CD14-positive monocyte (primary cell): ENCODE results near the gene KIF25. TPM values are rescaled to one million over a fixed set of nuclear protein-coding genes. Genes with fewer than 3 reads are reported as not detected.

Experiments used
- DNase-seq, 3 donors: peaks; one replicate each; pipeline ENCODE4 v3.0.0-alpha.2; 2011 to 2022
- H2AFZ ChIP-seq: 2 replicates; pipeline ENCODE4 v1.6.0; 2012; ENCODE audit warnings: mild to moderate bottlenecking, low read depth, low read length, inconsistent platforms; ENCODE audit not compliant: insufficient read depth, poor library complexity, severe bottlenecking
- H3K27ac ChIP-seq, 2 donors: 1 replicate in 1 of 2; 2 replicates in 1 of 2; pipeline ENCODE4 v1.5.1; 2012 to 2013; ENCODE audit warnings: low read length in 2 of 2, control low read depth in 1 of 2, inconsistent platforms in 1 of 2, low read depth in 1 of 2, mild to moderate bottlenecking in 1 of 2
- H3K27me3 ChIP-seq, 2 donors: one replicate each; pipeline versions ENCODE4 v1.6.0 to v1.6.1; 2011 to 2013; ENCODE audit warnings: low read length in 2 of 2; ENCODE audit not compliant: control insufficient read depth in 2 of 2, insufficient read depth in 2 of 2
- H3K36me3 ChIP-seq, 2 donors: replicated peaks in 1 of 2; 1 replicate in 1 of 2; 2 replicates in 1 of 2; pipeline versions ENCODE4 v1.5.1 to v1.6.1; 2012 to 2013; ENCODE audit warnings: low read length in 2 of 2, control low read depth in 1 of 2, inconsistent platforms in 1 of 2, mild to moderate bottlenecking in 1 of 2; ENCODE audit not compliant: insufficient read depth in 2 of 2, control insufficient read depth in 1 of 2
- H3K4me1 ChIP-seq, 2 donors: 1 replicate in 1 of 2; 2 replicates in 1 of 2; pipeline versions ENCODE4 v1.5.1 to v1.6.1; 2012 to 2013; ENCODE audit warnings: low read length in 2 of 2, control low read depth in 1 of 2, inconsistent platforms in 1 of 2, mild to moderate bottlenecking in 1 of 2, moderate library complexity in 1 of 2; ENCODE audit not compliant: insufficient read depth in 2 of 2, control insufficient read depth in 1 of 2
- H3K4me2 ChIP-seq: replicated peaks from 2 replicates; pipeline ENCODE3; 2012; ENCODE audit warnings: low read length, moderate library complexity, mild to moderate bottlenecking; ENCODE audit not compliant: poor library complexity, severe bottlenecking; ENCODE audit errors: extremely low read depth
- H3K4me3 ChIP-seq, 3 experiments: fragments of 200-600 bp in 1 of 3; sonication (generic) in 1 of 3; replicated peaks in 1 of 3; 1 replicate in 2 of 3; 2 replicates in 1 of 3; pipeline ENCODE4 v1.5.1; 2011 to 2013; ENCODE audit warnings: low read length in 3 of 3, mild to moderate bottlenecking in 3 of 3, control low read depth in 2 of 3, low read depth in 2 of 3, inconsistent platforms in 1 of 3, moderate library complexity in 1 of 3
- H3K79me2 ChIP-seq: 2 replicates; pipeline ENCODE4 v1.6.0; 2012; ENCODE audit warnings: mild to moderate bottlenecking, control low read depth, inconsistent platforms, low read length, moderate library complexity; ENCODE audit not compliant: insufficient read depth
- H3K9ac ChIP-seq: 2 replicates; pipeline ENCODE4 v1.6.0; 2017; ENCODE audit warnings: low read length, mild to moderate bottlenecking; ENCODE audit not compliant: insufficient read depth, poor library complexity, severe bottlenecking
- H3K9me3 ChIP-seq, 2 donors: replicated peaks in 1 of 2; 1 replicate in 1 of 2; 2 replicates in 1 of 2; pipeline versions ENCODE4 v1.5.1 to v1.6.1; 2012 to 2013; ENCODE audit warnings: low read length in 2 of 2, control low read depth in 1 of 2; ENCODE audit not compliant: control insufficient read depth in 1 of 2, insufficient read depth in 1 of 2
- H4K20me1 ChIP-seq: 2 replicates; pipeline ENCODE4 v1.6.0; 2012; ENCODE audit warnings: mild to moderate bottlenecking, low read length, control low read depth, moderate library complexity; ENCODE audit not compliant: insufficient read depth
- H3K27ac Mint-ChIP-seq, 7 donors: one replicate each; pipeline ENCODE4 v1.8.0; 2020; ENCODE audit warnings: mild to moderate bottlenecking in 7 of 7, mixed read lengths in 7 of 7, moderate library complexity in 6 of 7, inconsistent platforms in 2 of 7
- H3K27me3 Mint-ChIP-seq, 3 donors: one replicate each; pipeline ENCODE4 v1.8.0; 2021 to 2022; ENCODE audit warnings: low read depth in 3 of 3, mild to moderate bottlenecking in 3 of 3, mixed read lengths in 3 of 3, moderate library complexity in 3 of 3, inconsistent platforms in 1 of 3
- H3K36me3 Mint-ChIP-seq, 2 donors: one replicate each; pipeline ENCODE4 v1.8.0; 2020; ENCODE audit warnings: mixed read lengths in 2 of 2, inconsistent platforms in 1 of 2, mild to moderate bottlenecking in 1 of 2
- H3K4me1 Mint-ChIP-seq: one replicate; pipeline ENCODE4 v1.8.0; 2020; ENCODE audit warnings: mild to moderate bottlenecking, mixed read lengths
- H3K4me3 Mint-ChIP-seq, 2 donors: one replicate each; pipeline ENCODE4 v1.8.0; 2020; ENCODE audit warnings: mild to moderate bottlenecking in 2 of 2, mixed read lengths in 2 of 2, moderate library complexity in 1 of 2
- H3K9me3 Mint-ChIP-seq, 7 donors: one replicate each; pipeline ENCODE4 v1.8.0; 2020 to 2022; ENCODE audit warnings: mixed read lengths in 7 of 7, mild to moderate bottlenecking in 6 of 7, moderate library complexity in 6 of 7, inconsistent platforms in 2 of 7
- CTCF ChIP-seq: fragments of 200-600 bp; IDR thresholded peaks from one replicate; pipeline ENCODE4 v1.8.0; 2022; ENCODE audit warnings: antibody characterized with exemption, mild to moderate bottlenecking
- WGBS: methylation state at CpG from one replicate; pipeline ENCODE4 v1.1.5; 2013; ENCODE audit warnings: missing lambda C conversion rate; ENCODE audit not compliant: insufficient coverage; 5-methylcytosine and 5-hydroxymethylcytosine counted together
- intact Hi-C, 2 donors: fragments of 100-400 bp; cut with micrococcal nuclease; formaldehyde crosslinking; loops; one replicate each; pipeline versions ENCODE4 v1.15.0 to v1.15.1; 2023
- polyA plus RNA-seq, 3 donors: library from polyadenylated mRNA; depleted of rRNA in 1 of 3; unstranded in 2 of 3; stranded (reverse) in 1 of 3; fragments of 300-500 nt in 2 of 3; fragments of >200 nt in 1 of 3; fragmentation: Illumina TruSeq in 2 of 3; gene quantifications; 1 replicate in 2 of 3; 2 replicates in 1 of 3; pipeline ENCODE4 v1.2.3, GENCODE V29; 2012 to 2021

The KIF25 gene
- polyA plus RNA-seq, 3 donors: not detected

DNA sequence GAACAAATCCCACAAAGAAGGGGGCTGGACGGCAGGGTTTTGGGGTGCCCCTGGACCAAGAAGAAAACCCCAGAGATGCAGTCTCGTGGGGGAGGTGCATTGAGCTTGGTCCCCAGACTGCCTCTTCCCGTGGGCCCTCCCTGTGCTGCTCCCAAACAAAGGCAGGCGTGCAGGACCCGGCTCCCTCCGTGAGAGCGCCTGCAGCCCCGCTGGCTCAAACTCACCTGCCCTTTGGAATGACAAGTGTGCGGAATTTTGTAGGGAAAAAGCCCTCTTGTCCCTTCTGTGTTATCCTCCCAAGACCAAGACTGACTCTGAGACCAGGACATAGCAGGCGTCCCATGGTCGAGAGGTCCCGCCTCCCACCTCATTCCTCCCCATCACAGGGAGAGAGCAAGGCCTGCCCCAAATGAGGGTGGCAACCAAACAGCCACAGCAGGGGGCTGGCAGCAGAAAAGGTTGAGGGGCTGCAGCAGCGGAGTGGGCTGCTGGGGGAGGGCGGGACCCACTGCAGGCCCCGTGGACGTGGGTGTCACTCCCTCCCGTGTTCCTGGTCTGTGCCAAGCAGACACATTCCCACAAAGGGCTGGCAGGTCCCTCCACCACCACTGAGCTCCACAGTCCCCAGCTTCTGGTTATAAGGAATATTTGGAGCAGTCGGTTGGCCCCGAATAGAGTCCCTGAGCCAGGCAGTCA is 87.1 kb downstream of the KIF25 start:
- Histone ChIP-seq H3K27me3 (no peaks in the 10 kb centered on the region), H3K9ac (no peak overlapping the region), H3K36me3 (no peaks in the 10 kb centered on the region), H3K27ac (no peak overlapping the region), H4K20me1 (no peaks in the 10 kb centered on the region), H3K4me3 (no peak overlapping the region), H3K79me2 (no peaks in the 10 kb centered on the region), H3K4me1 (no peaks in the 10 kb centered on the region), H2AFZ (no peak overlapping the region), H3K4me2 (no peak overlapping the region), H3K9me3 (no peaks in the 10 kb centered on the region)
- Mint-ChIP-seq H3K4me3 (no peak overlapping the region), H3K27me3 (peaks cover 2 to 9% (median 3%) of the 10 kb centered on the region in 3 donors), H3K27ac (no peak overlapping the region), H3K4me1 (no peaks in the 10 kb centered on the region), H3K9me3 (no peaks in the 10 kb centered on the region), H3K36me3 (no peaks in the 10 kb centered on the region)
- no peak for TF ChIP-seq CTCF
- 89% methylated on average over 11 of the region's 19 CpGs for WGBS
- DNase-seq: no peak
- intact Hi-C loops: no loop called here

GRCh38 chr6:168086066-168086465 is 88.6 kb downstream of the KIF25 start:
- H3K36me3 ChIP-seq: no peaks in the 10 kb centered on the region
- no peak for DNase-seq
- H3K9me3 Mint-ChIP-seq: peaks cover 0 to 3% (median 0%) of the 10 kb centered on the region in 7 donors
- no peak overlapping the region for H3K27ac Mint-ChIP-seq
- no peaks in the 10 kb centered on the region for H3K36me3 Mint-ChIP-seq
- no peaks in the 10 kb centered on the region for H3K9me3 ChIP-seq
- TF ChIP-seq CTCF: no peak
- no peaks in the 10 kb centered on the region for H3K79me2 ChIP-seq
- H3K4me2 ChIP-seq: no peak overlapping the region
- 96% methylated on average over 10 of the region's 10 CpGs for WGBS
- no peaks in the 10 kb centered on the region for H3K4me1 ChIP-seq
- intact Hi-C loops: no loop called here
- H4K20me1 ChIP-seq: no peaks in the 10 kb centered on the region
- no peak overlapping the region for H3K27ac ChIP-seq
- no peaks in the 10 kb centered on the region for H3K4me1 Mint-ChIP-seq
- H3K27me3 ChIP-seq: no peaks in the 10 kb centered on the region
- no peak overlapping the region for H2AFZ ChIP-seq
- peaks cover 3 to 11% (median 5%) of the 10 kb centered on the region in 3 donors for H3K27me3 Mint-ChIP-seq
- no peak overlapping the region for H3K4me3 ChIP-seq
- H3K9ac ChIP-seq: no peak overlapping the region
- no peak overlapping the region for H3K4me3 Mint-ChIP-seq
